HG03135 (cell line): ENCODE data around the gene BCL6.

Source experiments
- ATAC-seq: cut with Tn5 transposase; IDR thresholded peaks from one replicate; pipeline ENCODE4 v1.9.1; 2021; ENCODE audit warnings: mild to moderate bottlenecking, moderate library complexity; ENCODE audit not compliant: unreplicated experiment

The BCL6 gene

GRCh38 chr3:187762792-187763191 lies 17.5 kb upstream of the BCL6 start:
- ATAC-seq, result no peak

GRCh38 chr3:187759601-187760000 lies 14.3 kb upstream of the BCL6 start:
- ATAC-seq, result no peak

- no peak for ATAC-seq
These were observed 13.2 kb upstream of the BCL6 start for GRCh38 chr3:187758318-187758955.

GRCh38 chr3:187753516-187753915 lies 8.2 kb upstream of the BCL6 start:
- ATAC-seq, result no peak

- no peak for ATAC-seq
These were observed 5.3 kb upstream of the BCL6 start for GRCh38 chr3:187750513-187751123.

GRCh38 chr3:187750006-187750512 lies 4.8 kb upstream of the BCL6 start:
- no peak for ATAC-seq

GRCh38 chr3:187748050-187748481 lies 2.8 kb upstream of the BCL6 start:
- ATAC-seq, result no peak

GRCh38 chr3:187747506-187747905 lies 2.2 kb upstream of the BCL6 start:
- no peak for ATAC-seq

- ATAC-seq, result no peak
These were observed 1.4 kb upstream of the BCL6 start for GRCh38 chr3:187746442-187747281.

- no peak for ATAC-seq
These were observed 782 bp upstream of the BCL6 start for GRCh38 chr3:187746059-187746441.

- no peak for ATAC-seq
These were observed 808 bp downstream of the BCL6 start for GRCh38 chr3:187744169-187745151.

GRCh38 chr3:187743195-187744141 lies 1.8 kb downstream of the BCL6 start:
- no peak for ATAC-seq

- no peak for ATAC-seq
These were observed 2.7 kb downstream of the BCL6 start for GRCh38 chr3:187742351-187743171.

GRCh38 chr3:187741403-187742350 lies 3.6 kb downstream of the BCL6 start:
- no peak for ATAC-seq

GRCh38 chr3:187740421-187741399 lies 4.6 kb downstream of the BCL6 start:
- ATAC-seq, result no peak
